NCI-H2227 (cell line): ENCODE results near the gene PLEKHG4B.
"Not testable (repeated sequence)": the region's sequence is repeated elsewhere in the genome, so short reads cannot be mapped to it uniquely, and the experiment has no call there.

Source experiments
- DNase-seq: peaks from one replicate; lab custom pipeline; 2025; ENCODE audit not compliant: unreplicated experiment; lab: John Stamatoyannopoulos, UW

PLEKHG4B gene

DNA sequence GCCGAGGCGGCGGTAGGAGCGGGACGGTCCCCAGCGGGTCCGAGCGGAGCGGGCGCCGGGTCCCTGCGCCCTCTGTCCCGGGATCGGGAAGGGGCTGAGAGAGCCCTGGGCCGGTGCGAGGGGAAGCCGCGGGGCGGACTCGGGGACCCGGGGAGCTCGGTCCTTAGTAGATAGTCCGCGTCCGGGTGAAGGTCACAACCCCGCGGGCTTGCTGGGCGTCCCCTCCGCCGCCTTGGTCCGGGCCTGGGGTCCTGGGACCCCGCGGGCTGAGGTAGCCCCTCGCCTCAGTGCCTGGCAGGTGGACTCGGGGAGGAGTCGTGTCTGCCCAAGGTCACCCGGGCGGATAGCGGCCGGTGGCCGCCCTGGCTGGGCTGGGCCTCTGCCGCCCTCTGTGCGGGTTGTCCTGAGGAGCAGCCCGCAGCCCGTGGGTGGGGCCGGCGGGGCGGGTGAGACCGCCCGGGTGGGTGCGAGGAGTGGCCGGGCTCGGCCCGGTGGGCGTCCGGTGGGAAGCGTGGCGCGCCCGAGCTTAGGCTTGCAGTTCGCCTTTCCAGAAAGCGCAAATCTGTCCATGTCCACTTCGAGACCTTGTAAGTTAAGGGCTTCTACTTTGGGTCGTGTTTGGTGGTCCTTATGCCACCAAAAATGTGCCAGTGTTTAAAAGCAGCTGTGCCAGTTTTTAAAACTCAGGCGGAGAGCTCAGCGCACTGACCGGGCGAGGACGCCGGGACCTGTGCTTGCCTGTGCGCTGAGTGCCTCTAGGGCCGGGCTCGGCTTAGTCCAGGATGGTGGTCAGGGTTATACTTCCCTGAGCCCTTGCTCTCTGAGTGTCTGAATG lies 126.7 kb downstream of the PLEKHG4B start:
- DNase-seq = peak; percentile 50

DNA sequence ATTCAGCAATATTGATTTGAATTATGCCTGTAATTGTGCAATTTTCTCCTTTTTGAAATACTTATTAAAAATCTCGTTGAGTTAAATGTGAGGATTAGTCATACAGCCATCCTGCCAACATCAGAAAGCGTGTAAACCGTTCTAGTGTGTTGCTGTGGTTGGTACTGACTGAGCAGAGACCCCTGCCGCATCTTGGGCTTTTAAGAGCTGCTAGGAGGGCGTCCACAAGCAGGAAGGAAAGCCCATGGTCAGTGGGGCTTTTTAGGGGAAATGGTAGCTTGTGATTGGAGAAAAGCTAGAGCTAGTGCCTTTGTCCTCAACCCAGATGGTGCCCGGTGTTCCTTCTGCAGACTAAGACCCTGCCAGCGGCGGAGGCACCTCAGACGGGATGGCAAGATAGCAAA lies 127.5 kb downstream of the PLEKHG4B start:
- peak; percentile 33 for DNase-seq

DNA sequence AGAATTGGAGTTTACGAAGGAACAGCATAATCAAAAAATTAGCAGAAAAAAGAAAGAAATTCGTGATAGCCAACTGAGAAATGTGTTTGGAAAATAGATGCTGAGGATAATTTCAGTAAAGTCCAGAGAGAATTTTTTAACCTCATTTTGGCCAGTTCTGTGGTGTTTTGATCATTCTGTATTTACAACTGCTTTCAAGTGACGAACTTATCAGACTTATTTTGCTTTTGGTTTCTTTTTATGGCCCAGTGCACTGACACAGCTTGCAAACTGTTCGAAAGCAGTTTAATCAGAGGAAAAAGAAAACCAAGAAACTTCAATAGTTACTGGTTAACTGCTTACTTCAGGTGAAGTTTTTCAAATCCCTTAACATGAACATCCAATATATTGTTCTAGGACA lies 128.0 kb downstream of the PLEKHG4B start:
- no peak for DNase-seq

DNA sequence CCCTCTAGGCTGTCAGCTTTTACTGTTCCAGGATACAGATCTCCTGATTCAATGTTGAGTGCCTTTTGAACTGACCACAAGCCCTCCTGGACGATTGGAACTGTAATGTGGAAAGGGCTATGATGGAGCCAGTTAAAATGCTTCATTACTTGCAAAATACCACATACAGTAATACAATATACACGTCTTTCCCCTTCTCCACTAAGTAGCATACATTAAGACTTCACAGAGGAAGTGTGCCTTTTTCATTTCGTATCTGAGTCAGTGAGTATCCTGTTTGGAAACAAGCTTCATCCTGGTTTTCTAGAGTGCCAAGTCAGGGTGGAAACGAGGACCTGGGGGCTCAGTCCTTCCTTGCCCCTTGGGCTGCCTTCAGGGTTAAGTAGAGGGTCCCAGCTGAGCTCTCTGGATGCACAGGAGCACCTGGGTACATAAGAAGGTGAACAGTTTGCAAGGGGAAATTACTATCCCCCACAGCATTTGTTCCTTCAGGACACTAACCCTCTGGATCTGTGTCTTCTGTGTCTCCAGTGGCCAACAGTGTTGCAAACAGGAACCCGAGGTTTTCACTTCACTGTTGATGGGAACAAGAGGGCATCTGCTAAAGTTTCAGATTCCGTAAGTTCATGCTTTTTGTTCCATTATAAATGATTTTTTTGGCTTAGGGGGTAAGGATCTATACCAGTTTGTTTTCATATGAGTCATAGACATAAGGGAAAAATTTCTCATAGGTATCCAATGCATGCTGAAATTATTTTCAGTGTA lies 131.2 kb downstream of the PLEKHG4B start:
- DNase-seq = not testable (repeated sequence)

DNA sequence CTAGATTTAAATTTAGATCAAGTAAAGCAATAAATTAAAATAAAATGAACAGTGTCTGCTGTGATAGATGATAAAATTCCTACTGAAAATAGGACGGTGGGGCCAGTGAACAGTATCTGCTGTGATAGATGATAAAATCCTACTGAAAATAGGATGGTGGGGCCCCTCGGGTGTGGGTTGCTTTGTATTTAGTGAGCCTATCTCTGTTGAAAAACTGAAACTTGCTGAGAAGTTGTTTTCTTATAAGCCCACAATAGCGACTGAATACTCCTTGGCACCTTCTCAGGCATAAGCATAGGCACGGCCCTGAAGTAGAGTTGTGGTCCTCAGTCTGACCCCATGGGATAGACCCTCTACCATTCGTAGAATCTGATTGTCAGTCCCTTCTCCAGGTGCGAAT lies 131.8 kb downstream of the PLEKHG4B start:
- DNase-seq = no peak

DNA sequence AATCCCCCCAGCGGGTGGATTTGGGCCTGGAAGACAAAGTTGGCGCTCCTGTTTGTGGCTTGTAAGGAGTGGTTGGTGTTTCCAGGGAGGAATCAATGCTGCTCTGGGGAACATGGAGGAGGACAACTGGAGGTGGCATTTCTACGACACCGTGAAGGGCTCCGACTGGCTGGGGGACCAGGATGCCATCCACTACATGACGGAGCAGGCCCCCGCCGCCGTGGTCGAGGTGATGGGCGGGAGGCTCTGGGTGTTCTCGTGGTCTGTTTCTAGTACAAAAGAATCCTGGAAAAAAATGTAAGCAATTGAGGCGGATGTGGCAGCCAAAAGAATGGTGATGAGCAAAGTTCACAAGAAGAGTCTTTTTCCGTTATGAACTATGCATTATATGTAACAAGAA lies 133.4 kb downstream of the PLEKHG4B start:
- DNase-seq = no peak

DNA sequence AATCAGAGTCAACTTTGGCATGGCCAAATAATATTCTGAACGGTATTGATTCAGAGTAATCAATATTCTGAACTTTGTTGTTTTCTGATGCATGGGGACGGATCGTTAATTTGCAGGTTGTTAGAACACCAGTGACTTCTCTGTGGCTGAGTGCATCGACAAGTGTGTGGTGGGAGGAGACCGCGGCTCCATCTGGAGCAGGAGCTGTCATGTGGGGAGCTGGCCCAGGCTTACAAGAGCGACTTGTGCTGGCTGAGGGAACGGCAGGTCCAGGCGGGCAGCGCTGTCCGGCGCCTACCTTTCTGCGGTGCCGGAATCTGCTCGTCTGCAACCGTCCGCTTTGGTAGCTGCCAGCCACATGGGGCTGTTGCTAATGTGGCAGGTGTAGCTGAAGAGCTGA lies 135.4 kb downstream of the PLEKHG4B start:
- DNase-seq = not testable (repeated sequence)

DNA sequence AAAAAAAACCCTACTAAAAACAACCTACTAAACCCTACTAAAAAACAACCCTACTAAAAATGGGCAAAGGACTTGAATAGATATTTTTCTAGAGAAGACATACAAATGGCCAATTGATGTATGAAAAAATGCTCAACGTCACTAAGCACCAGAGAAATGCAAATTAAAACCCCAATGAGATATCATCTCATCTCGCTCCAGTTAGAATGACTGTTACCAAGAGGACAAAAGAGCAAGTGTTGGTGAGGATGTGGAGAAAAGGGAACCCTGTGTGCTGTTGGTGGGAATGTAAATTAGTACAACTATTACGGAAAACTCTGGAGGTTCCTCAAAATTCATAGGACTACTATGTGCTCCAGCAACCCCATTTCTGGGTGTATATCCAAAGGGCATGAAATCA lies 136.9 kb downstream of the PLEKHG4B start:
- DNase-seq = no peak

DNA sequence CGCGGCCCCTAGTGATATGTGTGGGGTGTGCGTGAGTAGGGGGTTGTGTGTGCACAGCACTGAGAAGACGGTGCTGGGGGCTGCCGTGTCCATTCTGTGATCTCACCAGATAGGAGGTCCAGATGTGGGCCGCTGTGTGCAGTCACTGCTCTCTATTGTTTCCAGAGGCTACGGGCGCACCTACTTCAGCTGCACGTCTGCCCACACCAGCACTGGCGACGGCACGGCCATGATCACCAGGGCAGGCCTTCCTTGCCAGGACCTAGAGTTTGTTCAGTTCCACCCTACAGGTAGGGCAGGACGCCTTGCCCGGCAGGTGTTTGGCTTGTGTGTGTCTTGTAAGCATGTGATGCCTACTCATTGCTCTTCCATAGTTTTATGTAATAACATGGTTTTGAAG lies 138.7 kb downstream of the PLEKHG4B start:
- no peak for DNase-seq

DNA sequence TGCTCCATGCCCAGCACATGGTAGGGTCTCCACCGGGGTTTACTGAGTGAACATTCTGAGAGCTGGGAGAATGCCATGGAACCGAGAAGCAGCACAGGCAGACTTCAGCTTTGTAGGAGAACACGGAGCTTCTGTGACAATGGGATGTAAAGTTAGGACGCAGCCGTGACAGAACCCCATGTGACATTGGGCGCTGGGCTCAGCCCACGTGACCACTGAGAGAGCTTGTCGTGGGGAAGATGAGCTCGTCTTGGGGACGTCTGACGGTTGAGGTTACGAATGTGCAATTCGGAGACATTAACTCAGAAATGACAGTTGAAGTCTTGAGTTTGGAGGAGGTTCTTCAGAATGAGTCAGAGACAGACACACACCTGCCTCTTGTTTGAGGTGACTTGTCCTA lies 139.7 kb downstream of the PLEKHG4B start:
- no peak for DNase-seq

DNA sequence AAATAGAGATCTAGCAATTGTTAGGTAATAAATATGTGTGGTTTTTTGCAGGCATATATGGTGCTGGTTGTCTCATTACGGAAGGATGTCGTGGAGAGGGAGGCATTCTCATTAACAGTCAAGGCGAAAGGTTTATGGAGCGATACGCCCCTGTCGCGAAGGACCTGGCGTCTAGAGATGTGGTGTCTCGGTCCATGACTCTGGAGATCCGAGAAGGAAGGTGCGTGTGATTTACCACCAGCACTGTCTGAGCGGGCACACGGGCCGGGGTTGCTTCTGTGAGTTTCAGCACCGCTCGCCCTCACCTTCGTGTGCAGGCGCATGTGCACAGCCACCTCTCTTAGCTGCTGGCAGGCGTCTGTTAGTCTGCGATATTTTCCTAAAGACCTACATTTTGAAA lies 141.5 kb downstream of the PLEKHG4B start:
- not testable (repeated sequence) for DNase-seq

DNA sequence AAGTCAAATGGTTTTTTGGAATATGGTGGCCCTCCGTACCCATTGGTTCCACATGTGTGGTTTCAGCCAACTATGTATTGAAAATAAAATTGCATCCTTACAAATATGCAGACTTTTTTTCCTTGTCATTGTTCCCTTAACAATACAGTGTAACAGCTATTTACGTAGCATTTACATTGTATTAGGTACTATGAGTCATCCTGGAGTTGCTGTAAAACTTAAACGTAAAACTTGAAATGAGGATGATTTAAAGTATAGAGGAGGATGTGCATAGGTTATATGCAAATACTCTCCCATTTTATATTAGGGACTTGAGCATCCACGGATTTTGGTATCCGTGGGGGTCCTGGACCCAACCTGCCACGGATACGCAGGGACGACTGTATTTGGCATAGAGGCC lies 142.5 kb downstream of the PLEKHG4B start:
- no peak for DNase-seq

DNA sequence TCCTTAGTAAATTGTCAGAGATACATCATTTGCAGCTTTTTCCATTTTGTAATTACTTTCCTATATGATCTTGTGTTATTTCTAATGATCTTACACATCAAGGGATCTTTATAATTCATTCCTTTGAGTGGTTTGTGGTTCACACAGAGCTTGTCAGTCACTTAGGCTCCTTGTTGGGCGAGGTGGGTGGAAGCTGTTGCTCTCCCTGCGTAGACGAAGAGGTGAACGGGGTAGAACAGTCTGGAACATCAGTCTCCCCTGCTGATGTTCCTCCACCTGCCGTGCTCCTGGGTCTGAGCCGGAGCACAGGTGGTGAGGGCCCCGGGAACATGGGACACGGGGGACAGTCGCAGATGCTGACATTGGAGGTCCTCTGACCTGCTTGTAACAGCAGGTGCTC lies 143.6 kb downstream of the PLEKHG4B start:
- not testable (repeated sequence) for DNase-seq

DNA sequence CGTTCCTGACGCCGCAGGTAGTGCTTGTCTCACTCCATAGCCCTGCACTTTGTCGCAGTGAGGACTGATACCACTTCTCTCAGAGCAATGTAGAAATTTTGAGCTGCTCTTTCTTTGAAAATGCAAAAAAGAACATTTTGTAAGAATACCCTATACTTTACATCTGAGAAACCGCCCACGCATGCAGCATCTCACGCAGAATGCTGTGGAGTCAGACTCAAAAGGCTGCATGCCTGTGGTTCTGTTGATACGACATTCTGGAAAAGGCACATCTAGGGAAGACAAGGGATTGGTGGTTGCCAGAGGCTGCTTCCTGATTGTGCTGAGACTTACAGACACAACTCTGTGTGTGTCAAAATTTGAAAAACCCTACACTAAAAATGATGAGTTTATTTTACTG lies 146.0 kb downstream of the PLEKHG4B start:
- not testable (repeated sequence) for DNase-seq
